Measurements from ENCODE around the gene HHIP.
"Not testable (repeated sequence)": the region's sequence is repeated elsewhere in the genome, so short reads cannot be mapped to it uniquely, and the experiment has no call there.

The HHIP gene

GRCh38 chr4:144748814-144749555, 103.0 kb downstream of the HHIP start:
- no peak for DNase-seq (ENCODE audit: low read depth in 2 of 2)

- no peak for DNase-seq (ENCODE audit: low read depth in 2 of 2)
Measured at GRCh38 chr4:144750348-144750747, 104.4 kb downstream of the HHIP start.

GRCh38 chr4:144754562-144755410, 108.8 kb downstream of the HHIP start:
- DNase-seq (ENCODE audit: low read depth in 2 of 2), result no peak

DNA sequence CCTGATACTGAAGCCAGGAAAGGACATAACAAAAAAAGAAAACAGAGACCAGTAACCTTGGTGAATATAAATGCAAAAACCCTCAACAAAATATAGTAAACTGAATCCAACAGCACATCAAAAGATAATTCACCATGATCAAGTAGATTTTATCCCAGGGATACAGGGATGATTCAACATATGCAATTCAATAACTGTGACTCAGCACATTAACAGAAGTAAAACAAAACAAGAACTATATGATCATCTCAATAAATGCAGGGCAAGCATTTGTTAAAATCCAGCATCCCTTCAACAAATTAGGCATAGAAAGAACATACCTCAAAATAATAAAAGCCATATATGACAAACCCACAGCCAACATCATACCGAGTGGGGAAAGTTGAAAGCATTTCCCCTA, 112.0 kb downstream of the HHIP start:
- DNase-seq (ENCODE audit: low read depth in 2 of 2), result no peak

GRCh38 chr4:144768809-144769208, 122.9 kb downstream of the HHIP start:
- not testable (repeated sequence) for DNase-seq (ENCODE audit: low read depth in 2 of 2)

DNA sequence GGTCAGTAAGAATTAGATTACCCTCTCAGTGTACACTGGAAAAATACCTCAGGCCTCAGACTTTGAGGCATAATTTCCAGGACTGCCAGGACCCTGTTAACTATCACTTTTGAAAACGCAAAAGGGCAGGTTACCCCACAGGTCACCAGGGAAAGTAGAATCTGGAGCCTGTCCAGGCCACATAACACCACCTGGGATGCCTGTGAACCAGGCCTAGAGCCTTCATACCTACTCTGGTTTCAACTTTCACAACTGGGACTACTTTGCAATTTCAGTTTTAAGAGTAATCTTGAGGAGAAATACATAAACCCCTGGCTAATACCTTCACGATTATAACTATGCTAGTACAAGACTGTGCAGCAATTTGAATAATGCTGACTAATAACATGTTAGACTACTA, 132.4 kb downstream of the HHIP start:
- no peak for DNase-seq (ENCODE audit: low read depth in 2 of 2)

DNA sequence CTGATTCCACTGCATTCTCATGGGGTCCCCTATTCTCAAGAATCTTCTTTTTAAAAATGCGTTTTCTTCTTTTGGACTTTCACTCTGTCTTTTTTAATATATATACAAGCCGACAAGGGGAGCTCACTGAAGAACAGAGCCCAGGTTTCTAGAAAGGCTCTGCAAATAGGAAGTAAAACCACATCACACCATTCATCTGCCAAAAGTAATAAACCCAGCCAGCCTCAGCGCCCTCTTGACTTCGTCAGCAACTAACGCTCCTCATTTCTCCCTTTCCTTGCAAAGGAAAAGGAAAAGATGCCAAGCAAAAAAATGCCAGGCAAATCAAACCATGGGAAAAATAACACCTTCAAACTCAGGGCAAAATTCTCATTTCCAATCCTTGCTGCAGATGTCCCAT, 136.4 kb downstream of the HHIP start:
- no peak for DNase-seq (ENCODE audit: low read depth in 2 of 2)

- DNase-seq (ENCODE audit: low read depth in 2 of 2), result no peak
Measured at GRCh38 chr4:144785961-144786360, 140.0 kb downstream of the HHIP start.

DNA sequence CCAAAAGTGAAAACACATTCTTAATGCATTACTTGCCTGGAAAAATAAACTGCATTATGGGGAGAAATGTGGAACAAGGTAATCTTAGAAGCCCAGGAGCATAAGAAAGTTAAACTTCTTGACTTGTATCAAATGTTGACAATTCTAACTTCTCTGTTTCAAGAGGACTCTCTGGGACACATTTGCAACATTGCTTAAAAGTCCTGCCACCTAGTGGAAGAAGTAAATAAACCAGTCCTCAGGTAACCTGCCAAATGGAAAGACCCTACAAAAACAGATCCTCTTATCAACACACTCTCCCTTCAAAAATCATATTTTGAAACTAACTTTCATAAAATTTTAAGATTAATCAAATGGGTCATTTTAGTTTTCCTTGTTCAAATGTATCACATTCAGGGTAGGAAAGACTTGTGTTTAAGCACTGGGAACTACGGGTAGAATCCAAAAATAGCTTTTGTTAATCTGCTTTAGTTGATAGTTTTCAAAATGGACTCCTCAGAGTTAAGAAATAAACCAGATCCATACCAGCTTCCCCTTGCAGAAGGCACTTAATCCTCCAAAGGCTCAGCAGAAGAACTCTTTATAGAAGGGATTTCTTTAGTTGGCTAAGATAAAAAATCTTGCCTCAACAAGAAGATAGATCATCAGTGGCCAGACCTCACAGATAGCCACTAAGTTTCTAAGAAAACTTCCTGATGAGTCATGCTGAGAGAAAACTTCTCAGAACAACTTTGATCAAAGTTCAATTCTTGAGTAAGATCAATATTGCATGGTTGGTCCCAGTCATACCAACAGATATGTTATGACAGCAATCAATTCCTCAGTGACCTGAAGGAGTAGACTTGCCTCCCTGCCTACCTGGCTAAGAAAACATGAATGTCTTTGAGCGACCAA, 141.7 kb downstream of the HHIP start:
- no peak for DNase-seq (ENCODE audit: low read depth in 2 of 2)

DNA sequence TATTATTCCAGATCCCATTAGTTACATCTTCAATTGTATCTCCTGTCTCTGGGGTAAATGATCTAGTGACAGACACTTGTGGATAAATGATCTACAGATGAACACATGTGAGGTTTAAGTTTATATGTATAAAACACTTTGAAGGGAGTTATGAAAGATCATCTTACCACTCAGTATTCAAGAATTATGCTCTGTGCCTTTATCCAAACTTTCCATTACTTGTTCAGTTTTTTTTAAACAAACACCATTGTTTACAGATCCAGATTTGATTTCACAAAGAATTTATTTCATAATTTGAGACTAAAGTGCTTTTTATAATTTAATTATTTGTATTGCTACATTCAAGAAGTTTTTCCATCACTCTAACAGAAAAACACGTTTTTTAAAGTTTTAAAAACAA, 142.5 kb downstream of the HHIP start:
- DNase-seq (ENCODE audit: low read depth in 2 of 2), result no peak

- not testable (repeated sequence) for DNase-seq (ENCODE audit: low read depth in 2 of 2)
Measured at GRCh38 chr4:144791933-144792332, 146.0 kb downstream of the HHIP start.

All from activated CD4-positive, alpha-beta T cell treated with anti-CD3 and anti-CD28 coated beads for 24 hours (primary cell).